Measurements from ENCODE around the gene PLEKHB2. TPM values are rescaled to one million over a fixed set of nuclear protein-coding genes. Genes with fewer than 3 reads are reported as not detected.
"Not testable (repeated sequence)": the region's sequence is repeated elsewhere in the genome, so short reads cannot be mapped to it uniquely, and the experiment has no call there.

Gene PLEKHB2
- polyA plus RNA-seq, 3 donors = 53.9 to 172 (median 146) TPM

GRCh38 chr2:131077182-131077846 lies 27.8 kb upstream of the PLEKHB2 start:
- Histone ChIP-seq H3K9ac (ENCODE audit: insufficient read depth, low read length, poor library complexity, severe bottlenecking) (no peak overlapping the region), H3K9me3 (replicated peaks in 1 of 2; ENCODE audit: control insufficient read depth in 1 of 2, insufficient read depth in 1 of 2, low read length in 2 of 2) (no peaks in the 10 kb centered on the region), H3K27me3 (ENCODE audit: control insufficient read depth in 2 of 2, insufficient read depth in 2 of 2, low read length in 2 of 2) (no peaks in the 10 kb centered on the region), H3K4me1 (ENCODE audit: control insufficient read depth in 1 of 2, insufficient read depth in 2 of 2, low read length in 2 of 2) (no peaks in the 10 kb centered on the region), H4K20me1 (ENCODE audit: insufficient read depth, low read length) (peaks cover 97% of the 10 kb centered on the region), H3K4me3 (replicated peaks in 1 of 3; ENCODE audit: low read depth in 2 of 3, low read length in 3 of 3) (no peak overlapping the region), H3K4me2 (replicated peaks; ENCODE audit: extremely low read depth, low read length, poor library complexity, severe bottlenecking) (no peak overlapping the region), H3K36me3 (replicated peaks in 1 of 2; ENCODE audit: control insufficient read depth in 1 of 2, insufficient read depth in 2 of 2, low read length in 2 of 2) (peaks cover 84 to 98% of the 10 kb centered on the region in 2 donors), H3K79me2 (ENCODE audit: insufficient read depth, low read length) (peaks cover 92% of the 10 kb centered on the region), H2AFZ (ENCODE audit: insufficient read depth, low read depth, low read length, poor library complexity, severe bottlenecking) (no peak overlapping the region), H3K27ac (ENCODE audit: low read depth in 1 of 2, low read length in 2 of 2) (no peak overlapping the region)
- intact Hi-C loops (cut with micrococcal nuclease) = no loop called here
- 96% methylated on average over 7 of the region's 11 CpGs for WGBS (ENCODE audit: insufficient coverage)
- H3K4me1 Mint-ChIP-seq = no peaks in the 10 kb centered on the region
- peaks cover 0 to 2% (median 0%) of the 10 kb centered on the region in 7 donors for H3K9me3 Mint-ChIP-seq
- peaks cover 82 to 99% of the 10 kb centered on the region in 2 donors for H3K36me3 Mint-ChIP-seq
- H3K27me3 Mint-ChIP-seq (ENCODE audit: low read depth in 3 of 3) = no peaks in the 10 kb centered on the region
- peak overlapping the region in 2 of 7 donors; percentile 22 to 25 for H3K27ac Mint-ChIP-seq
- no peak overlapping the region for H3K4me3 Mint-ChIP-seq
- no peak for TF ChIP-seq CTCF (IDR thresholded peaks at IDR 0.05)
- DNase-seq = no peak

- H3K4me2 ChIP-seq (replicated peaks; ENCODE audit: extremely low read depth, low read length, poor library complexity, severe bottlenecking) = no peak overlapping the region
- H3K27ac ChIP-seq (ENCODE audit: low read depth in 1 of 2, low read length in 2 of 2) = no peak overlapping the region
- no peak for TF ChIP-seq CTCF (IDR thresholded peaks at IDR 0.05)
- peaks cover 97% of the 10 kb centered on the region for H4K20me1 ChIP-seq (ENCODE audit: insufficient read depth, low read length)
- Mint-ChIP-seq H3K4me3 (no peak overlapping the region), H3K27me3 (ENCODE audit: low read depth in 3 of 3) (no peaks in the 10 kb centered on the region), H3K4me1 (no peaks in the 10 kb centered on the region), H3K27ac (no peak overlapping the region), H3K9me3 (peaks cover 0 to 2% (median 0%) of the 10 kb centered on the region in 7 donors), H3K36me3 (peaks cover 81 to 98% of the 10 kb centered on the region in 2 donors)
- DNase-seq = no peak
- H3K9ac ChIP-seq (ENCODE audit: insufficient read depth, low read length, poor library complexity, severe bottlenecking) = no peak overlapping the region
- peaks cover 84 to 100% of the 10 kb centered on the region in 2 donors for H3K36me3 ChIP-seq (replicated peaks in 1 of 2; ENCODE audit: control insufficient read depth in 1 of 2, insufficient read depth in 2 of 2, low read length in 2 of 2)
- 100% methylated on average over 1 of the region's 3 CpGs for WGBS (ENCODE audit: insufficient coverage)
- H2AFZ ChIP-seq (ENCODE audit: insufficient read depth, low read depth, low read length, poor library complexity, severe bottlenecking) = no peak overlapping the region
- intact Hi-C loops (cut with micrococcal nuclease) = no loop called here
- H3K9me3 ChIP-seq (replicated peaks in 1 of 2; ENCODE audit: control insufficient read depth in 1 of 2, insufficient read depth in 1 of 2, low read length in 2 of 2) = no peaks in the 10 kb centered on the region
- no peaks in the 10 kb centered on the region for H3K27me3 ChIP-seq (ENCODE audit: control insufficient read depth in 2 of 2, insufficient read depth in 2 of 2, low read length in 2 of 2)
- H3K79me2 ChIP-seq (ENCODE audit: insufficient read depth, low read length) = peaks cover 92% of the 10 kb centered on the region
- H3K4me3 ChIP-seq (replicated peaks in 1 of 3; ENCODE audit: low read depth in 2 of 3, low read length in 3 of 3) = no peak overlapping the region
- H3K4me1 ChIP-seq (ENCODE audit: control insufficient read depth in 1 of 2, insufficient read depth in 2 of 2, low read length in 2 of 2) = no peaks in the 10 kb centered on the region
These were observed 27.2 kb upstream of the PLEKHB2 start for GRCh38 chr2:131077966-131078365.

- DNase-seq; H3K9ac ChIP-seq (ENCODE audit: insufficient read depth, low read length, poor library complexity, severe bottlenecking); H3K27me3 ChIP-seq (ENCODE audit: control insufficient read depth in 2 of 2, insufficient read depth in 2 of 2, low read length in 2 of 2); H3K27ac ChIP-seq (ENCODE audit: low read depth in 1 of 2, low read length in 2 of 2); H3K4me3 Mint-ChIP-seq; intact Hi-C loops (cut with micrococcal nuclease); H3K27me3 Mint-ChIP-seq (ENCODE audit: low read depth in 3 of 3); H3K9me3 ChIP-seq (replicated peaks in 1 of 2; ENCODE audit: control insufficient read depth in 1 of 2, insufficient read depth in 1 of 2, low read length in 2 of 2); H2AFZ ChIP-seq (ENCODE audit: insufficient read depth, low read depth, low read length, poor library complexity, severe bottlenecking); H3K9me3 Mint-ChIP-seq; H3K4me3 ChIP-seq (replicated peaks in 1 of 3; ENCODE audit: low read depth in 2 of 3, low read length in 3 of 3); H3K4me2 ChIP-seq (replicated peaks; ENCODE audit: extremely low read depth, low read length, poor library complexity, severe bottlenecking); H3K27ac Mint-ChIP-seq; H3K4me1 ChIP-seq (ENCODE audit: control insufficient read depth in 1 of 2, insufficient read depth in 2 of 2, low read length in 2 of 2); H3K4me1 Mint-ChIP-seq: not testable (repeated sequence)
- 93% methylated on average over 3 of the region's 6 CpGs for WGBS (ENCODE audit: insufficient coverage)
- H3K36me3 Mint-ChIP-seq = peaks cover 69 to 86% of the 10 kb centered on the region in 2 donors
- H3K79me2 ChIP-seq (ENCODE audit: insufficient read depth, low read length) = peaks cover 92% of the 10 kb centered on the region
- peaks cover 68 to 93% of the 10 kb centered on the region in 2 donors for H3K36me3 ChIP-seq (replicated peaks in 1 of 2; ENCODE audit: control insufficient read depth in 1 of 2, insufficient read depth in 2 of 2, low read length in 2 of 2)
- peaks cover 97% of the 10 kb centered on the region for H4K20me1 ChIP-seq (ENCODE audit: insufficient read depth, low read length)
These were observed 25.2 kb upstream of the PLEKHB2 start for GRCh38 chr2:131079931-131080330.

Measured in CD14-positive monocyte (primary cell).